HG02623 (cell line): ENCODE data around the gene TTC28.

Source experiments
- ATAC-seq: cut with Tn5 transposase; IDR thresholded peaks from one replicate; pipeline ENCODE4 v1.9.1; 2021; ENCODE audit warnings: moderate library complexity; ENCODE audit not compliant: unreplicated experiment

The TTC28 gene

DNA sequence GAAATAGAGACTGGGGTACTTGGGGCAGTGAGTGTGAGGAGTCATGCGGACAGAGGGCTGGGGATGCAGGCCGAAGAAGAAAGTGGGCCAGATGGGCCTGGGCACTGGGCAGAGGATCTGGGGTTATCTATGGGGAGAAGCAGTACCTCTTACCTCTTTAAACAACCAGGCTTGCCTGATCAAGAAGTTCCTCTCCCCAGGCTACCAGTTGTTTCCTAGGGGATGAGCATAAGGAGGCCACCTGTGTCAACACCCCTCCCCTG lies 662.2 kb downstream of the TTC28 start:
- ATAC-seq = no peak

DNA sequence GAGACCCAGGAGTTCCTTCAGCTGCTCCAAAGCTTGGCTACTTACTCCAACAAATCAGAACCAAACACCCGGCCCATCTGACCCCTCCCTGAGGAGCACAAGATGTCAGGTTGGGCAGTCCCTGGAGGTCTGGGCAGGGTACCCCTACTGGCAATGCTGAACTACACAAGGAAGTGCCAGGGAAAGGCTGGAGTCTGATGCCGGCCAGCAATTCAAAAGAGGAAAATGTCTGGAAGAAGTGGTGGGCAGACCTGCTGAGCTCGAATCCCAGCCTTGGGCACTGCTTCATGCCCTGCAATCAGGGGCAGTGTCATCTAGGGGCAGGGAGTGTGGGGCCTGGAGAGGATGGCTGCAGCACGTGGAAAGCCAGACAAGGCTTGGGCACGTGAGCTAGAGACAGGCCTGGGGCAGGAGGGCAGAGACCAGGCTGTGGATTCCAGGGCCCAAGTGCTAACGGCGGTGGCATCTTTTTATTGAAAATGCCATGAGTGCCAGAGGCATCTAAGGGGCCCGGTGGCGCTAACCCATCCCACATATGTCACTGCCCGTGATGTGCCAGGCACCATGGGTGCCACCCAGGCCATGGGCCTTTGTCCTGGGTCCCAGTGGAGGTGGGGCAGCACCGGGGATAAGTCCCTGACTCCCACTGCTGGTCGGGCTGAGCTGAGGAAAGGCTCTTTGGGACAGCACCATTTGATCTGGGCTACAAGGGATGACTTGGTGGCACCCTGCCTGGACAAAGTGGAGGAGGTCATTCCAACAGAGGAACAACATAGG lies 662.7 kb downstream of the TTC28 start:
- ATAC-seq = no peak

DNA sequence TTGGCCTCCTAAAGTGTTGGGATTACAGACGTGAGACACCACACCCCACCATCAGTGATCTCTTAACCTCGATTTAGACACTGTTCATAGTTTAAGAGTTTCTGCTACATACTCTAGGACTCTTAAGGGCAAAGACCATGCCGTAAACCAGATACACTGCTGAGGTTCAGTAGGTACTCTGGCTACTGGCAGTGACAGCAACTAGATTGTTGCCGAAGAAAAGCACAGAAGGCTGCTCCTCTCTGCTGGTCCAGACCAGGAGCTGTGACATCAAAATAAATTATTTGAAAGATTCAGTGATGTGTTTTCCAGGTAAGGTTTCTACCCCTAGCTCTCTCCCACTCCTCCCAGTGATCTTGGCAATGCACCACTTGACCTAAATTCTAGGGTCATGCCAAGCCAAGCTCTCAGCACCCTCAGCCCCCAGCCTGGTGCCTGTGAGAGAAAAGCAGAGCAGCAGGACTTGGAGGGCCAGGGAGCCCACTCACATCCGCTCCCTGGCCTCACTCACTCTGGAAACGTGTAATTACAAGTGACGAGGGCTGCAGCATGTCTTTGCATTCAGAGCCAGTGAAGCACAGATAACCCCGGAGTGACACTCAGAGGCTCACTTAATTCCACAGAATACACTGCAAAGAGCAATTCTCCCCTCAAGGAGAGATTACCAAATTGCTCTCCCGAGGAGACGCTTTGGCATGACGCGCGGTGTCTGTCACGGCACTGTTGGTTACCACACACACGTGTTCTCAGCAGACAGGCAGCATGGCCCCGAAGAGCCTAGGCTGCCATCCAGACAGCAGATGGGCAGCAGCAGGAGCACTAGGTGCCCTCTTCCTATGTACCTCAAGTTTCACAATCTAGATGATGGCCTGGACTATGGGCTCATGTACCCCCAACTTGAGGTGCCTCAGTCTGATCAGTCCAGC lies 663.7 kb downstream of the TTC28 start:
- no peak for ATAC-seq

DNA sequence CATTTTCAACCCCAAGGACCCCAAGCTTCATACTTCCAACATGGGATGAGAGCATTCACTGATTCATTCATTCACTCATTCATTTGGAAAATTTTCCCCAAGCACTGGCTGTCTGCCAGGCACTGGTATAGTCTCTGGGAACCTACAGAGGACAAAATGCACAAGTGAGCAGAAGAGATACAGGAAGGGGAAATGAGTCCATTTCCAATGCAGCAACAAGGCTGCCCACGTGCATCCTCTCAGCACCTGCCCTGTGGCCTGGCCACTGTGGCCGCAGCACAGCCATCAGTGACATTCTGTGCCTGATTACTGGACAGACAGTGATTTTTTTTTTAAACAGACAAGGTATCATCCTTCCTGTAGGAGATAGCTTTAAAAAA lies 664.6 kb downstream of the TTC28 start:
- no peak for ATAC-seq

DNA sequence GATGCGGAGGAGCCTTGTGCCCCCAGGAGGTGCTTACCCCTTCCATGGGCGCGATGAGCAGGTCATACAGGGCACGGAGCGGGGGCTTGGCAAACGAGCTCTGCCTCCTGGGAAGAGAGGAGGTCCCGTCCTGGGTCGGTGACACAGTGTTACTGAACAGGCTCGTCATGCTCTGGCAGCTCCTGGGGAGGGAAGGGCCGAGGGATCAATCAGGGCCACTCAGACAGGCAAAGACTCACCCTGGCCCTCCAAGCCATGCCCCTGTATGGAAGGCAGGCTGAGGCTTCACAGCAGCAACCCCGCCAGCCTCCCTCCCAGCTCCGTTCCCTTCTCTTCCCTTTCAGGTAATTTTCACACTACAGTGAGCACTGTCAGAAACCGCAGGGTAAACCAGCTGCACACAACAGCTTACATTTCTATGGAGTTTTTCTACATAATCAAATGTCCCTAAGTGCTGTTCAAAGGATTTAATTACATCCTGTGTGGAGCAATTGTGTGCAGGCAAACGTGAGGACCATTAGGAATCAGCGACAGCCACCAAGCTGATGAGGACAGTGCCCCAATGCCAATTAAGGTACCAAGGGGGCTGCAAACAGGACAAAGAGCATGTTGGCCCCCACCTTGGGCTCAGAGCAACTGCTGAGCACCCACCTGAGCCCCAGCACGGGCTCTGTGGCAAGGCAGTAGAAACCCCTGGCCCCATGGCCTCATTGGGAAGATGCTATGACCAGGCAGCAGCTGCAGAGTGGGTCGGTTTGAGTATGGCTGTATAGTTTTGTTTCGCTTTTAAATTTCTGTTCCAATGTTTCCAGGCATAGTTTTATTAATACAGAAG lies 665.2 kb downstream of the TTC28 start:
- ATAC-seq = no peak

DNA sequence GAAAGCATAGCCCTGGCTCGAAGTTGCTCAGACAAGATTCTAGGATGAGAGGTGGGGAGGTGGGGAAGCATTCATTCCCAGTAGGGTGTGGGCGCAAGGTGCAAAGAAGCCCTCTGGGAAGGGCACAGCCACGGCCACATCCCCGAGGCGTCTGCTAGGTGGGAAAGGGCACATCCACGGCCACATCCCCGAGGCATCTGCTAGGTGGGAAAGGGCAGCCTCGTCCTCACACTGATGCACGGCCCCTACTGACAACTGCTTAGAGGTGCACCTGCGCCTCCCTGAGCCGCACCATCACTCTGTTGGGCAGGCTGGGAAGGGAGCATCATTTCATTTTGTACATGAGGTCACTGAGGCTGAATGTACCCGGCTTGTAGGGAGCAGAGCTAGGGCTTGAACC lies 666.0 kb downstream of the TTC28 start:
- no peak for ATAC-seq

DNA sequence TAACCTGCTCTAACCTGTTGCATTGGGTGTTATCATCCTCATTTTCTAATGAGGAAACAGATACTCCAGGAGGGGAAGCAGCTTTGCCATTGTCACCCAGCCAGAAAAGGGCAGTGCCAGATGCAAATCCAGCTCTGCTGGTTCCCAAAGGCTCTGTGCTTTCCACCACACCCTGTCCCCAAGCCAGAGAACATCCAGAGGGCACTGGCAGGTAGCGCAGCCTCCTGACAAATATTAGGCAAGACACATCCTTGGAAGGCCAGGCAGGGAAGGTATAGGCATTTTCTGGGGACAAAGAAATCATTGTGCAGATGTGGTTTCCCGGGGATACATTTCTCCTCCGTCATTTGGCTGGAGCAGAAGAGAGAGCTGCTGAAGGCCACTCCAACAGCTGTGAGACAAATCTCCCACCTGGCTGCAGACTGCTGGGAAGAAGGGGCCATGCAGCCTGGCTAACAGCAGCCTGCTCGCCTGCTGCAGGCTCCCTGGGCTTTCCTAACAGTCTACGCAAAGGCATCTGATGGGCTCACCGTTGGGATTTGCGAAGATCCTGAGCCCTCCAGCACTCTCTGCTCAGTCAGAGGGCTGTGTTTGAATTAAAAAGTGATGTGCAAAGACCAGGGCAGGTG lies 666.7 kb downstream of the TTC28 start:
- no peak for ATAC-seq

DNA sequence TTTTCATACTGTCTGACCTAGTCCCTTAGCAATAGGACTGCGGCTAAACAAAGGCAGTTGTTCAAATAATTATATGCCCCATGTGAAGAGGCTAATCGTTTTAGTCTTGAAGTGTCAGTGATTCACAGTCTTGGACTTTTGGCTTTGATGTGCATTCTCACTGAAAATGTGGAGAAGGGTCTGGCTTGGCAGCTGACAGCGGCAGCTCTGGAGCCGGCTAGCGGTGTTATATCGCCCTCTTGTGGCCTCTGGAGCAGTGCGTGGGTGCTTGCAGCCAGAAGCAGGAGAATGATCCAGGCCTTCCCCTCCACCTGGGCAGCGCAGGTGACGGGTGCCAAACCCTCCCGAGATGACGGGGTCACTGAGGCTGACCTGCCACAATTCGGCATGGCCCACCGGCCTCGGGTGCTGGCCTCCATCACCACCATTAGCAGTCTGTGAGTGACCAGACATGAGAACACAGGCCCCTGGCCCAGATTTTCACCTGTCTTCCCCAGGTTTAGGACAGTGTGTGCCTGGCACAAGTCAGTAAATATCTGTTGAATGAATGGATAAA lies 670.3 kb downstream of the TTC28 start:
- ATAC-seq = no peak

DNA sequence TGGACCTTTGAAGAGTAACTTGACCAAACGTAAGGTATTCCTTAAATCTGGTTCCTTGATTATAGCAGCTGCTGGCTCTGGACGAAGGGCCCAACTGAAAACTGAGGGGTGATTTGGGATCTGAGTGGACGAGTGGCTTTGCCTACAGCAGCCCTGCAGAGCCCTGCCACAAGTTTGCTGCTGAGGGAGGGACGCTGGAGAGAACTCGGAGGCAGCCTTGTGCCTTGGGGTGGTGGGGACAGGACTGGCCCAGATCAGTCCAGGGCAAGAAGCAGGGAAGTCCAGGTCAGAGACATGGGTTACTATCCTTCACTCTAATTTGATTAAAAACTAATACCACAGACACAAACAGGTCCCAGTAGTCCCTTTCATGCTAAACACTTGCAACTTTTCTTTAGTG lies 671.0 kb downstream of the TTC28 start:
- no peak for ATAC-seq

DNA sequence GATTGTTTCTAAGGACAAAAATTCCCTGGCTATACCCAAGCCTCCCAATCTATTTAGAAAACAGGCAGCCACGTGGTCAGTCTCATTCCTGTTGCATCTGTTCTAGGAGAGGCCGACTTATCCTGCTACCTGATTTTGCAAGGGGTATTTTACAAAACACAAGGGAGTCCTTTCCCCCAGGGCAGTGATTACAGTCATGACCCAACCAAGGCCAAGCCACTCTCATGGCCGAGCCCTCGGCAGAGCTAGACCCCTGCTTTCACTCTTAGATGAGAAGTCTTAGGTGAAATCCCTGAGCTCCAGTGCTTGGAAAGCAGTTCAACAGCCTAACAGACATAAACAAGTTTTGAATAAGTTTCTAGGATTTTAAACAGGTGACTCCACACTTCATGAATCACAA lies 671.6 kb downstream of the TTC28 start:
- no peak for ATAC-seq

DNA sequence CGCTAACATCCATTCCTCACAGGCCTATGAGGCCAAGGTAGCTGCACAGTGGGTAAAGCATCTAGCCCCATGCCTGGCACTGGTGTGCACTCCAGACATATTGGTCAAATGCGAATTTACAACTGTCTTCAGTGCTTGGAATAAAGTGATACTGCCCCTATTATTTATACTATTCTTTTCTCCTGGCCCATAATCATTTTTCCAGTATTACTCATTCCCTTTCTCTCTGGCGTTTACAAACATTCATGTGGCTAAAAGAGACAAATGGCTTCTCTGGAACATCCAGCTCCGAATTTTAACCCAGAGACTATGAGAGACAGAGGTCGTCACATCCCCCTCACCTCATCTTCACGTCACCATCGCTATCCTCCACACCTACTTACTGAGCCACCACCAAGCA lies 673.4 kb downstream of the TTC28 start:
- ATAC-seq = no peak

DNA sequence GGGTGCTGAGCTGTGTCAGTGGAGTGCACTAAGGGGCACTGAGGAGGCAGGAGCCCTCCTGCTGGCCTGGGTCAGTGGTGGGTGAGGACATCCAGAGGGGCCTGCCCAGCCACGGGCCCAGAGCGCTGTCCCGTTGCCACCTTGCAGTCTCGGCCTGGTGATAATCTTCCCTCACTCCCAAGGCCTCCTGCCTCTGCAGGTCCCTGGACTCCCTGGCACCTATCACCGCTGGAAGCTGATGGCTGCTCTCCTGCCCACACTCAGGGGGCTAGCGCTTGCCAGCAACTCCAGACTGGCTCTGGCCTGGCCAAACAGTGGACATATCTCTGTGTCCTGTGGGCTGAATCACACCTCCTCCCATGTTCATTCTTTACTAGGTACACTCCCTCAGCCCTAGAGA lies 674.1 kb downstream of the TTC28 start:
- ATAC-seq = no peak

DNA sequence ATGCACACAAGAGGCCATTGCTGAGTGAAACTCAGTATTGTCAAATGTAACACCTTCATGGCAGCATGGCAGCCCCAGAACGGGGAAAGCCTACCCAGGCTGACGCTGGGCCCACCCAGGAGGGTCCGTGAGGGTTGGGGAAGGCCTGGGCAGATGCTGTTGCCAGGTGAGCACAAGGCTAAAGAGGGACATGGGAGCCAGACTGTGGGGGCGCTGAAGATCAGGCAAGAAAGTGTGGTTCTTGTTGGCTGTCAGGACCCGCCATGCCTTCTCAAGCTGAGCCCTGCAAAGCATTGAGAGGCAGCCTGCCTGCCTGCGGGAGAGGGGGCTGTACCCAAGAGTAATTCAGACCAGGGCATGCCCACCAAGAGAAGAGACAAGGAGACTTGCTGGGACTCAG lies 675.6 kb downstream of the TTC28 start:
- no peak for ATAC-seq

DNA sequence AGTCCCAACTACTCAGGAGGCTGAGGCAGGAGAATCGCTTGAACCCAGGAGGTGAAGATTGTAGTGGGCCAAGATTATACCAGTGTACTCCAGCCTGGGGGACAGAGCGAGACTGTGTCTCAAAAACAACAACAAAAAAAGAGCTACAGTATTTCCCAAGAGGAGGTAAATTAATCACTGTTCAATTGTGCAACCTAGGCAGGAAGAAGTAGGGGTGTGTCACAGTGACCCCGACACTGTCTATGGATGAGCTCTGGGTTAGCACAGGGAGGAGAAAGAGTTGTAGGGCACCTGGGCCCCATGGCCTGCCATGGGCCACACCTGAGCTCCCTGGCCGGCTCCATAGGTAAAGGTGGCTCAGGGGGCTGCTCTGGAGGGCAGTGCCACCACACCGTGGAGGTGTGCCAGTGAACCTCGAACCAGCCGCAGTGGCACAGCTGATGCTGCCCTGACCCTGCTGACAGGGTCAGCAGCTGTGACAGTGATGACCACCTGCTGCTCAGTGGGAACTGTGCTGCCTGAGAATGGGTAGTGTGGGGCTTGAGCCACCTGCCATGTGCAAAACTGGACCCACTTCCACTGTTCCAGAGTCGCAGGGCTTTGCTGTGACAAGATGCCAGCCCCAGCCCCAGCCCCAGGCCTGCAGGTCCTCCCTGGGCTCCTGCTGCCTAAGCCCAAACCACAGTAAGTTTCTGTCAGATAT lies 676.6 kb downstream of the TTC28 start:
- no peak for ATAC-seq

DNA sequence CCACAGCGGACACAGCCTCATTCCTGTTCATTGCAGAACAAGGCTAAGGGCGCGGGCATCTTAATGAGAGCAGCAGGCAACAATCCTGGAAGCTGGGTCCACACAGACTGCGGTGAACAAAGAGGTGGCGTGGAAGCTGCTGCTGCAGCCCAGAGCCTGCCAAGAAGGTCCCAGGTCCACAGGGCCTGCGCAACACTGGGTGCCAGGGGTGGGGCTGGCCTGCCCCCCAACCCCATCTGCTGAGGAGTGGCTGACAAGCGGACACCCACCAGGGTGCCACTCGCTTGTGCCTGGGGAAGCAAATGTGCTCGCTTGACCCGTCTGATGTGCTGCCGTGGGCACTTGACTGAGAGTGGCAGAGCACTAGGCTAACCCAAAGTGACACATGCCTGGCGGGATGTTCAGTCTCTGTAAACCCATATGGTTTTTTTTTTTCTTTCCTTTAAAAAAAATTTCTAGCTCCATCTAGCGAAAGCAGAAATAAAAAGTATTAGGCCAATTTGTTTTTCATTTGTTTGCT lies 677.4 kb downstream of the TTC28 start:
- no peak for ATAC-seq

DNA sequence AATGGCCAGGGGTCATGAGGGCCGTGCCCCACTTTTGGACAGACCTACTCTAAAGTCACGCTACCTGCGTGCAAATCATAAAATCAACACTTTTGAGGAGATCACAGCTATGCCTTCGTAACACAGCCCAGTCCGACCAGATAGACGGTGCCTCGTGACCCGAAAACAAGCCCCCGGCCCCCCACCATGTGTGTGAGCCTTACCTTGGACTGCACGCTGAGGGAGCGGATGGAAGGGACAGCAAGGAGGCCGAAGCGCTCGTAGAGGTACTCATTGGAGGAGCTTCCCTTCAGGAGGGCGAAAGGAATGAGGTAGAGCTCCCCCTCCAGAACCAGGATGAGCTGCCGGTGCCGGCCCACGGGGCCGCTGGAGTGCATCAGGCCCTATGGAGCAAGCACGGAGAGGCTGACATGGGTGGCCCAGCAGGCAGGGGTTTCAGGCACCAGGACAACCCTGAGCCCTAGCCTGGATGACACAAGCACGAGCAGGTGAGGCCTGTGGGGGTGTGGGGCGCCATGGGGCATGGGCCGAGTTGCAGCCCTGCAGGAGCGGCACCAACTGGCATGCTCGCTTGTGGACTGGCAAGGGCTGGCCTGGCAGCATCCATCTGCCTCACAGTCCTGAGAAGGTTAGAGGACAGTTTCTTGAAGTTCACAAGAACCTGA lies 678.3 kb downstream of the TTC28 start:
- ATAC-seq = no peak

DNA sequence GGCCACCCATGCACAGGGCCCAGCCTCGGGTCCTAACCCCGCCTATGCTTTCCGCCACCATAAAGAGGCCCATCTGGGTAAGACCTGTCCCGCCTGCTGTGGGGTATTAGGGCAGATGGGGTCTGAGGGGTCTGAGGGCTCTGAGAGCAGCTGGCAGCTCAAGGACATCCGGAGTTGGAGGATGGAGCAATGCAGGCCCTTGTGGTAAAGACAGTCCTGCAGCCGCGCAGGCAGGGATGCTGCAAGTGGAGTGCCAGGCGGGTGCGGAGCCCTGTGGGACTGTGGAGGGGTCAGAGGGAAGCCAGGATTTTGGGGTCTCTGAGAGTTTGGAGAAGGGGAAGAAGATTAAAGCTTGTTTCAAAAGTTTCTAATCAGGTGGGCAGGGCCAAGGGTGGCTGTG lies 679.3 kb downstream of the TTC28 start:
- ATAC-seq = no peak

DNA sequence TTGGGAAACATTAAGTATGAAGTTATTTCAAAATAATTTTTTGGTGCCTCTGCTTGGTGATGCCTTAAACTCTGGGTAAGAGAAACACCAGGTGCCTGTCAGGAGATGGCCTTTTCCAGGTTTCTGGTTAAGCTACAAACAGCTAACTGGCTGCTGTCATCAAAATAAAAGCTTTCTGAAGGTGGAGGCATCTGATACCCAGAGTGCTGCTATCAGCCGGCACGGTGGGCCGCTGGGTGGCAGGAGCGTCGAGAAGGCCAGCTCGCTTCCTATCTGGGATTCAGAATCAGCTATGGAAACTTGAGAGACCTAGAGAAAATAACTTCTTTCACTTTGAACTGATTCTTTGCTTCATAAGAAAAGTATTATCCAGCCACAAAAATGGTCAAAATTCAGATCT lies 679.8 kb downstream of the TTC28 start:
- no peak for ATAC-seq
